ENCODE results near the gene PPM1H. TPM values are rescaled to one million over a fixed set of nuclear protein-coding genes. Genes with fewer than 3 reads are reported as not detected.
A peak's percentile ranks its signal among the peaks of the same experiment; 100 is the strongest.

Gene PPM1H
- total RNA-seq, 1 experiment from 2014 or later: 12.0 TPM

- H3K4me1 ChIP-seq (ENCODE audit: insufficient read depth, low read length): peaks cover 10% of the 10 kb centered on the region
- BruUV-seq (replicated peaks): no TSS peak
- DNase-seq: no peak
- H3K9me2 ChIP-seq (replicated peaks; ENCODE audit: low read length): no peaks in the 10 kb centered on the region
- no peak overlapping the region for H3K9ac ChIP-seq (ENCODE audit: low read length)
- CTCF ChIA-PET: no interaction called here
- intact Hi-C loops (cut with micrococcal nuclease): no loop called here
- H3F3A ChIP-seq (ENCODE audit: low read length, unreplicated experiment): no peaks in the 10 kb centered on the region
- no peak overlapping the region for H3K27ac ChIP-seq (ENCODE audit: low read length)
- no peaks in the 10 kb centered on the region for H4K20me1 ChIP-seq (ENCODE audit: low read length)
- ATAC-seq: no peak
- H3K9me3 ChIP-seq (ENCODE audit: low read length): no peaks in the 10 kb centered on the region
- no peaks in the 10 kb centered on the region for H3K79me2 ChIP-seq (ENCODE audit: low read length)
- TF ChIP-seq EZH2 (IDR thresholded peaks at IDR 0.05; ENCODE audit: low read length, unreplicated experiment) (no peak), CTCF (conservative IDR thresholded peaks at IDR 0.05; ENCODE audit: low read depth, low read length) (no peak), EZH2phosphoT487 (IDR thresholded peaks at IDR 0.05; ENCODE audit: borderline replicate concordance, low read length) (no peak)
- H3K27me3 ChIP-seq (ENCODE audit: low read length): no peaks in the 10 kb centered on the region
- no peak overlapping the region for H2AFZ ChIP-seq (ENCODE audit: low read length)
- H3K36me3 ChIP-seq (ENCODE audit: low read depth, low read length): no peaks in the 10 kb centered on the region
- H3K4me3 ChIP-seq (ENCODE audit: low read length): no peak overlapping the region
- POLR2A ChIA-PET (ENCODE audit: unreplicated experiment): no interaction called here
- H3K4me2 ChIP-seq (ENCODE audit: low read length): no peak overlapping the region
Measured at GRCh38 chr12:62959745-62960144, 24.8 kb upstream of the PPM1H start.

DNA sequence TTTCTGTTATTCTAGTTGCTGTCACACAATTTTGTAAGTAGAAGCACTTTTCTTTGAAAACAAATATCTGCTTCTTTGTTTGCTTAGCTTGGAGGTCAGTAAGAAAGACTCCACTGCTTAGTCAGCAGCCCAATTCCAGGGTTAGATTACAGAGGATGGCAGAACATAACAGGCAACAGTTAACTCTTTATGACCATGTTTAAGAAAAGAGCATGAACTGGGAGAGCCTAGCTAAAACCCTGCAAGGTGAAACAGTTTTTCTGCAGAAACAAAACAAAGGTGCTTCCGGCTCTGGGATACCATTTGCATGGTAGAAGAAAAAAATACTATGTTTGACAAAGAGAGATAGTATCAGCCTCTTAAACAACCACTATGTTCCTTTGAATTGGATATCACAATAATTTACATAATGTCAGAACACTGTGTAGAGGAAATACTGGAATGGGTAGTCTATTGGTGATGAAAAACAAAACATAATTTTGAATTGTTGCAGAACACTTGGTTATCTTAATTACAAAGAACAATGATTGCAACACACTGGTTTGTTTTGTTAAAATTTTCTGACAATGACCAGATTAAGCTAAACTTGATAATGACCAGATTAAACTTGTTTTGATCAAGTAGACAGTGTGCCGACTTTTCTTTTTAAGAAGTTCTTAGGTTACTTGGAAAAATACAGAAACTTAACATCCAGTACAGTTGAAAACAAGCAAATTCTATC, 22.4 kb upstream of the PPM1H start:
- ChIA-PET CTCF (interaction anchor here (0.5 to 0.6 kb wide), 2 partner anchors 109 to 112 kb away, joined by 4 to 12 read pairs; no protein-coding TSS in a partner anchor), POLR2A (ENCODE audit: unreplicated experiment) (interaction anchor here (0.5 to 0.7 kb wide), 2 partner anchors 623 to 1265 kb away, joined by 3 to 25 read pairs; no protein-coding TSS in a partner anchor)
- Histone ChIP-seq H3K27me3 (ENCODE audit: low read length) (no peaks in the 10 kb centered on the region), H3K4me3 (ENCODE audit: low read length) (no peak overlapping the region), H3K9ac (ENCODE audit: low read length) (no peak overlapping the region), H2AFZ (ENCODE audit: low read length) (no peak overlapping the region), H4K20me1 (ENCODE audit: low read length) (no peaks in the 10 kb centered on the region), H3K36me3 (ENCODE audit: low read depth, low read length) (no peaks in the 10 kb centered on the region), H3K27ac (ENCODE audit: low read length) (no peak overlapping the region), H3F3A (ENCODE audit: low read length, unreplicated experiment) (no peaks in the 10 kb centered on the region), H3K79me2 (ENCODE audit: low read length) (no peaks in the 10 kb centered on the region), H3K4me1 (ENCODE audit: insufficient read depth, low read length) (peaks cover 10% of the 10 kb centered on the region), H3K9me2 (replicated peaks; ENCODE audit: low read length) (no peaks in the 10 kb centered on the region), H3K4me2 (ENCODE audit: low read length) (peak overlapping the region; percentile 63), H3K9me3 (ENCODE audit: low read length) (no peaks in the 10 kb centered on the region)
- TF ChIP-seq CTCF (conservative IDR thresholded peaks at IDR 0.05; ENCODE audit: low read depth, low read length) (no peak), EZH2 (IDR thresholded peaks at IDR 0.05; ENCODE audit: low read length, unreplicated experiment) (no peak), EZH2phosphoT487 (IDR thresholded peaks at IDR 0.05; ENCODE audit: borderline replicate concordance, low read length) (no peak)
- DNase-seq: peak; percentile 56
- peak; percentile 92 for ATAC-seq
- no TSS peak for BruUV-seq (replicated peaks)
- intact Hi-C loops (cut with micrococcal nuclease): no loop called here

GRCh38 chr12:62955678-62956077, 20.7 kb upstream of the PPM1H start:
- TF ChIP-seq EZH2phosphoT487 (IDR thresholded peaks at IDR 0.05; ENCODE audit: borderline replicate concordance, low read length): no peak
- no peak for TF ChIP-seq CTCF (conservative IDR thresholded peaks at IDR 0.05; ENCODE audit: low read depth, low read length)
- no peak for TF ChIP-seq EZH2 (IDR thresholded peaks at IDR 0.05; ENCODE audit: low read length, unreplicated experiment)
- H3K4me2 ChIP-seq (ENCODE audit: low read length): no peak overlapping the region
- no TSS peak for BruUV-seq (replicated peaks)
- POLR2A ChIA-PET (ENCODE audit: unreplicated experiment): no interaction called here
- H3K4me3 ChIP-seq (ENCODE audit: low read length): no peak overlapping the region
- no peaks in the 10 kb centered on the region for H3K27me3 ChIP-seq (ENCODE audit: low read length)
- no peak for DNase-seq
- H3K79me2 ChIP-seq (ENCODE audit: low read length): no peaks in the 10 kb centered on the region
- no peak for ATAC-seq
- H3F3A ChIP-seq (ENCODE audit: low read length, unreplicated experiment): no peaks in the 10 kb centered on the region
- H3K9me3 ChIP-seq (ENCODE audit: low read length): no peaks in the 10 kb centered on the region
- H3K9me2 ChIP-seq (replicated peaks; ENCODE audit: low read length): no peaks in the 10 kb centered on the region
- H4K20me1 ChIP-seq (ENCODE audit: low read length): no peaks in the 10 kb centered on the region
- no peak overlapping the region for H3K9ac ChIP-seq (ENCODE audit: low read length)
- no peak overlapping the region for H2AFZ ChIP-seq (ENCODE audit: low read length)
- no peak overlapping the region for H3K27ac ChIP-seq (ENCODE audit: low read length)
- peaks cover 10% of the 10 kb centered on the region for H3K4me1 ChIP-seq (ENCODE audit: insufficient read depth, low read length)
- CTCF ChIA-PET: no interaction called here
- no peaks in the 10 kb centered on the region for H3K36me3 ChIP-seq (ENCODE audit: low read depth, low read length)
- intact Hi-C loops (cut with micrococcal nuclease): no loop called here
